ENCODE data around the gene INTS14. TPM values are rescaled to one million over a fixed set of nuclear protein-coding genes. Genes with fewer than 3 reads are reported as not detected.

INTS14 gene
- total and polyA plus RNA-seq, 4 donors, result 12.0 to 26.4 (median 16.0) TPM

DNA sequence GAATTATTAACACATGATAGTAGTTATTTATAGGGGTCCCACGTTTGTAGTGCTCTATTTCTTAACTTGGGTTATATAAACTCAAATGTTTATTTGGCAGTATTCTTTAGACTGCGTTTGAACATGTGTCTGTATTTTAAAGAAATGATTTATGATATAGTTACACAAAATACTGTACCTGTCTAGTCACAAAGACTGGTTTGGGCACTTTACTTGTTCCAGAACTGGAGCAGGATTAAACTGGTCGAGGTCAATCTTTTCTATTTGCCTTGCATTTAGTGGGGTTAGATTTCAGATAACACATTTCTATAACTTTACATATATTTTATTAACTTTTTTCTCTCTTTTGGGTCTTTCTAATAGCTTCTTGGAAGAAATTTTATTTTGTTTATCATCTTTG is 41.2 kb downstream of the INTS14 start:
- H3K9me3 ChIP-seq (ENCODE audit: control insufficient read depth in 4 of 4, low read length in 3 of 4), result no peaks in the 10 kb centered on the region
- WGBS, result 89% methylated on average over 3 of the region's 3 CpGs
- H3K9ac ChIP-seq (ENCODE audit: low read depth in 1 of 2, low read length in 2 of 2), result no peak overlapping the region
- peaks cover 0 to 2% (median 0%) of the 10 kb centered on the region in 4 donors for H3K4me1 ChIP-seq (ENCODE audit: control insufficient read depth in 4 of 4, insufficient read depth in 4 of 4, low read length in 3 of 4)
- H3K27ac ChIP-seq (ENCODE audit: low read depth in 1 of 2, low read length in 2 of 2), result no peak overlapping the region
- H3K36me3 ChIP-seq (ENCODE audit: control insufficient read depth in 4 of 4, insufficient read depth in 3 of 4, low read depth in 1 of 4, low read length in 3 of 4), result peaks cover 8 to 43% (median 27%) of the 10 kb centered on the region in 4 donors
- no peak for DNase-seq (ENCODE audit: low spot score)
- TF ChIP-seq, protein P1, sequence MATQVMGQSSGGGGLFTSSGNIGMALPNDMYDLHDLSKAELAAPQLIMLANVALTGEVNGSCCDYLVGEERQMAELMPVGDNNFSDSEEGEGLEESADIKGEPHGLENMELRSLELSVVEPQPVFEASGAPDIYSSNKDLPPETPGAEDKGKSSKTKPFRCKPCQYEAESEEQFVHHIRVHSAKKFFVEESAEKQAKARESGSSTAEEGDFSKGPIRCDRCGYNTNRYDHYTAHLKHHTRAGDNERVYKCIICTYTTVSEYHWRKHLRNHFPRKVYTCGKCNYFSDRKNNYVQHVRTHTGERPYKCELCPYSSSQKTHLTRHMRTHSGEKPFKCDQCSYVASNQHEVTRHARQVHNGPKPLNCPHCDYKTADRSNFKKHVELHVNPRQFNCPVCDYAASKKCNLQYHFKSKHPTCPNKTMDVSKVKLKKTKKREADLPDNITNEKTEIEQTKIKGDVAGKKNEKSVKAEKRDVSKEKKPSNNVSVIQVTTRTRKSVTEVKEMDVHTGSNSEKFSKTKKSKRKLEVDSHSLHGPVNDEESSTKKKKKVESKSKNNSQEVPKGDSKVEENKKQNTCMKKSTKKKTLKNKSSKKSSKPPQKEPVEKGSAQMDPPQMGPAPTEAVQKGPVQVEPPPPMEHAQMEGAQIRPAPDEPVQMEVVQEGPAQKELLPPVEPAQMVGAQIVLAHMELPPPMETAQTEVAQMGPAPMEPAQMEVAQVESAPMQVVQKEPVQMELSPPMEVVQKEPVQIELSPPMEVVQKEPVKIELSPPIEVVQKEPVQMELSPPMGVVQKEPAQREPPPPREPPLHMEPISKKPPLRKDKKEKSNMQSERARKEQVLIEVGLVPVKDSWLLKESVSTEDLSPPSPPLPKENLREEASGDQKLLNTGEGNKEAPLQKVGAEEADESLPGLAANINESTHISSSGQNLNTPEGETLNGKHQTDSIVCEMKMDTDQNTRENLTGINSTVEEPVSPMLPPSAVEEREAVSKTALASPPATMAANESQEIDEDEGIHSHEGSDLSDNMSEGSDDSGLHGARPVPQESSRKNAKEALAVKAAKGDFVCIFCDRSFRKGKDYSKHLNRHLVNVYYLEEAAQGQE (IDR thresholded peaks at IDR 0.05), result no peak
- TF ChIP-seq, protein P2, sequence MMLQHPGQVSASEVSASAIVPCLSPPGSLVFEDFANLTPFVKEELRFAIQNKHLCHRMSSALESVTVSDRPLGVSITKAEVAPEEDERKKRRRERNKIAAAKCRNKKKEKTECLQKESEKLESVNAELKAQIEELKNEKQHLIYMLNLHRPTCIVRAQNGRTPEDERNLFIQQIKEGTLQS (IDR thresholded peaks at IDR 0.05), result no peak
- no peak for TF ChIP-seq FOXA1 (IDR thresholded peaks at IDR 0.05)
- no peak for TF ChIP-seq SP1 (IDR thresholded peaks at IDR 0.05)
- no peak for TF ChIP-seq GABPA (IDR thresholded peaks at IDR 0.05 in 1 of 2, conservative IDR thresholded peaks at IDR 0.05 in 1 of 2)
- TF ChIP-seq EGR1 (IDR thresholded peaks at IDR 0.05; ENCODE audit: low read depth in 2 of 2), result no peak
- TF ChIP-seq NR2F2 (IDR thresholded peaks at IDR 0.05), result no peak
- no peak for TF ChIP-seq TAF1 (conservative IDR thresholded peaks at IDR 0.05)
- TF ChIP-seq, protein P3, sequence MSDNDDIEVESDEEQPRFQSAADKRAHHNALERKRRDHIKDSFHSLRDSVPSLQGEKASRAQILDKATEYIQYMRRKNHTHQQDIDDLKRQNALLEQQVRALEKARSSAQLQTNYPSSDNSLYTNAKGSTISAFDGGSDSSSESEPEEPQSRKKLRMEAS (IDR thresholded peaks at IDR 0.05), result no peak
- TF ChIP-seq JUND (IDR thresholded peaks at IDR 0.05), result no peak
- H3K4me3 ChIP-seq (ENCODE audit: low read depth in 1 of 3, low read length in 3 of 3), result no peak overlapping the region
- no peaks in the 10 kb centered on the region for H3K27me3 ChIP-seq (ENCODE audit: control insufficient read depth in 4 of 4, insufficient read depth in 4 of 4, low read length in 3 of 4)

DNA sequence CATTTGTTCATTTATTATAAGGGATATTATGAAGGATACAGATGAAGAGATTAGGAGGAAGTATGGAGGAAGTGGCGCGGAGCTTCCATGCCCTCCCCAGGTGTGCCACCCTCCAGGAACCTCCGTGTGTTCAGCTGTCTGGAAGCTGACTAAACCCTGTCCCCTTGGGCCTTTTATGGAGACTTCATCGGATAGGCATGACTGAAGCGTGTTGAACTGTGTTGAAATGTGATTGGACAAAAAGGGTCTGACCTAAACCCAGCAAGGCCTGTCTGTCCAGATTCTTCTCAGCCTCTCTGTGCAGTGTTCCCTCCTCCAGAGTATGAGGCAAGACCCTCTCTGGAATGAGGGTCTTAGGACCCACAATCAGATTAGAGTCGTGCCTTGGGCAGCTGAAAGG is 49.0 kb downstream of the INTS14 start:
- Histone ChIP-seq H3K27ac (ENCODE audit: low read depth in 1 of 2, low read length in 2 of 2) (no peak overlapping the region), H3K9ac (ENCODE audit: low read depth in 1 of 2, low read length in 2 of 2) (no peak overlapping the region), H3K9me3 (ENCODE audit: control insufficient read depth in 4 of 4, low read length in 3 of 4) (no peaks in the 10 kb centered on the region), H3K4me1 (ENCODE audit: control insufficient read depth in 4 of 4, insufficient read depth in 4 of 4, low read length in 3 of 4) (no peaks in the 10 kb centered on the region), H3K27me3 (ENCODE audit: control insufficient read depth in 4 of 4, insufficient read depth in 4 of 4, low read length in 3 of 4) (no peaks in the 10 kb centered on the region), H3K36me3 (ENCODE audit: control insufficient read depth in 4 of 4, insufficient read depth in 3 of 4, low read depth in 1 of 4, low read length in 3 of 4) (peaks cover 4 to 49% (median 21%) of the 10 kb centered on the region in 4 donors), H3K4me3 (ENCODE audit: low read depth in 1 of 3, low read length in 3 of 3) (no peak overlapping the region)
- TF ChIP-seq, protein P4, sequence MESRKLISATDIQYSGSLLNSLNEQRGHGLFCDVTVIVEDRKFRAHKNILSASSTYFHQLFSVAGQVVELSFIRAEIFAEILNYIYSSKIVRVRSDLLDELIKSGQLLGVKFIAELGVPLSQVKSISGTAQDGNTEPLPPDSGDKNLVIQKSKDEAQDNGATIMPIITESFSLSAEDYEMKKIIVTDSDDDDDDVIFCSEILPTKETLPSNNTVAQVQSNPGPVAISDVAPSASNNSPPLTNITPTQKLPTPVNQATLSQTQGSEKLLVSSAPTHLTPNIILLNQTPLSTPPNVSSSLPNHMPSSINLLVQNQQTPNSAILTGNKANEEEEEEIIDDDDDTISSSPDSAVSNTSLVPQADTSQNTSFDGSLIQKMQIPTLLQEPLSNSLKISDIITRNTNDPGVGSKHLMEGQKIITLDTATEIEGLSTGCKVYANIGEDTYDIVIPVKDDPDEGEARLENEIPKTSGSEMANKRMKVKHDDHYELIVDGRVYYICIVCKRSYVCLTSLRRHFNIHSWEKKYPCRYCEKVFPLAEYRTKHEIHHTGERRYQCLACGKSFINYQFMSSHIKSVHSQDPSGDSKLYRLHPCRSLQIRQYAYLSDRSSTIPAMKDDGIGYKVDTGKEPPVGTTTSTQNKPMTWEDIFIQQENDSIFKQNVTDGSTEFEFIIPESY (IDR thresholded peaks at IDR 0.05), result no peak
- no peak for TF ChIP-seq SP1 (IDR thresholded peaks at IDR 0.05)
- TF ChIP-seq GABPA (IDR thresholded peaks at IDR 0.05 in 1 of 2, conservative IDR thresholded peaks at IDR 0.05 in 1 of 2), result no peak
- no peak for TF ChIP-seq NR2F2 (IDR thresholded peaks at IDR 0.05)
- no peak for TF ChIP-seq CTCF (IDR thresholded peaks at IDR 0.05; ENCODE audit: low read depth, low read length, missing input control)
- no peak for TF ChIP-seq TAF1 (conservative IDR thresholded peaks at IDR 0.05)
- no peak for TF ChIP-seq JUND (IDR thresholded peaks at IDR 0.05)
- DNase-seq (ENCODE audit: low spot score), result no peak
- 94% methylated on average over 6 of the region's 6 CpGs for WGBS

Measured in liver (tissue), 9 donors.